Measurements from ENCODE around the gene PES1. TPM values are rescaled to one million over a fixed set of nuclear protein-coding genes. Genes with fewer than 3 reads are reported as not detected.
"Not testable (repeated sequence)": the region's sequence is repeated elsewhere in the genome, so short reads cannot be mapped to it uniquely, and the experiment has no call there.

PES1 gene
- total RNA-seq, 1 experiment from 2014 or later, result 178 TPM

DNA sequence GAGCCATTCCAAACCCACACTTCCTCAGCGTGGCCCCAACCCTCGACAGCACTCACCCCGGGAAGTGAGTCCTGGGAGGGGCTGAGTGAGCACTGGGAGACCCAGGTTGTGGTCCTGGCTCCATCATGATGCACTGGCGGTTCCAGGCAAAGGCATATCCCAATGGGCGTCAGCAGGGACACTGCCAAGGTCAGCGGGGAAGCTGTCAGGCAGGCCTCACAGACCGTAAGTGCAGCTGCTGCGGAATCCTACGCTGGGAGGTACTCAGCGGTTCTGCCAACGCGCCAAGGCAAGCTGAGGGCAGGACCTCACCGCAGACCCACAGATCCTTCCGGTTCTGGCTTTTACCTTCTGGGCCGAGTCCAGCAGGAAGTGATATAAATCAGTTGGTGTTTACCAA is 15.9 kb downstream of the PES1 start:
- DNase-seq (ENCODE audit: low read depth), result no peak

DNA sequence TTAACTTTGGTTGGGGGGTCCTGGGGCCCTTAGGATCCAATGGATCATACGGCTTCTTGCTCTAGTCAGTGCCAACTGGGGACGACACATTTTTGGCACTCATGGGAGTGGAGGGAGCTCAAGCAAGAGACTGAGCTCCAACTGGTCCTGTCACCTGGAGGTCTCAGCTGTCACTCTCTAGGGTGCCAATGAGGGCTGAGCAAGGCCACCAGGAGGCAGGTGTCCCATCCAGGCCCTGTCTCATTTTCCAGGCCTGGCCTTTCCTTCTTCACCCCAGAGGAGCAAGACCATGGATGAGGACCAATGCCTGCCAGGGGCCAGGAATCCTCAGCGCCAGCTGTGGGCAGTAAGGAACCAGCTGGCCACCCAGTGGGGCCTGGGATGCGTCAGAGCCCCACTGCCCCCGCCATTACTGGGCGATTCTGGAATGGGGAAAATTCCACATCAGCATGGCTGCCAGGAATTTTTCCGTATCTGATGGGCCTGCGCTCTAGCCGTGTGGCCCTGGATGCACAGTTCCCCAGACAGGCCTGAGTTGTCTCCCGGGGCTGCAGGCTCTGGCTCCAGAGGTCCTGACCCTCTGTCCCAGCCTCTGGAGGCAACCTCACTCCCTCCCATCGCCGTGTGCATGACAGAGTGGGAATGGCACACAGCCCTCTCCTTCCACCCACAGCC is 16.6 kb downstream of the PES1 start:
- DNase-seq (ENCODE audit: low read depth), result no peak

DNA sequence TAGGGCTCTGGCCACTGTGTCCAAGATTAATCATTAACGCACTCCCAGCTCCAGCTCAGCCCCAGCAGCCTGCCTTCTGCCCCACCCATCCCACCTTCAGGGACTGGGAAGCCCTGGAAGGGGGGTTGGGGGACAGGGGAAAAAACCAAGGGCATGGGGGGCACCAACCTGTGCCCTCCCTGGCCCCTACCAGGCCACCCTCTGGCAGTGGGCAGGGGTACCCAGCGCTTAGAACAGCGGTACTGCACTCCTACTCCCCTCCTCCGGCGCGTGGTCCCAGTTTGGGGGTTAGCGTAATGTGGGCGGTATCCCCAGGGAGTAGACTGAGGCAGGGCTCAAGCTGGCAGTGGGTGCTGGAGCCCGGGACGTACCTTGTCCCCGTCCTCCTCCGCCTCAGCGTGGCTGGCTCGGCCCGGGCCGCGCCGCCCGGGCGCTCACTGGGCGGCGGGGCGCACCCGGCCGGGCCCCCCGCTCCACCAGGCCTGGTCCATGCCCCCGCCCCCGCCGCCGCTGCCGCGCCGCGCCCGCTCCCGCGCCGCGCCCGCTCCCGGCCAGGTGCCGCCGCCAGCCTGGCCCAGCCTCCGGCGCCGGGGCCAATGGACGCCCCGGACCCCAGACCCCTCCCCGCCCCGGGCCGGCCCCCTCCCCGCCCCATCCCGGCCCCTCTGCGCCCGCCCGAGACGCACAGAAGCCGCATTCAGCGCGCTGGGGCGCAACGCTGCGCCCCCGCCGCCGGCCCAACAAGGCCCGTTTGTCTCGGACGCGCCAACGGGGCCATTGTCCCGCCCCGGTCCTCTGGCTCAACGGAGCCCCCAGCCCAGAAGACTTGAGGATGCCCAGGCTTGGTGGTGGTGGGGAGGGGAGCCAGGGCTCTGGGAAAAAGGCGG is 17.4 kb downstream of the PES1 start, which contains the start of gene GAL3ST1:
TSS of gene GAL3ST1 (minus strand) at position 571 of the 887 bp plus-strand sequence. CDS start 17,273 bp downstream, outside the sequence.
- no peak for DNase-seq (ENCODE audit: low read depth)

DNA sequence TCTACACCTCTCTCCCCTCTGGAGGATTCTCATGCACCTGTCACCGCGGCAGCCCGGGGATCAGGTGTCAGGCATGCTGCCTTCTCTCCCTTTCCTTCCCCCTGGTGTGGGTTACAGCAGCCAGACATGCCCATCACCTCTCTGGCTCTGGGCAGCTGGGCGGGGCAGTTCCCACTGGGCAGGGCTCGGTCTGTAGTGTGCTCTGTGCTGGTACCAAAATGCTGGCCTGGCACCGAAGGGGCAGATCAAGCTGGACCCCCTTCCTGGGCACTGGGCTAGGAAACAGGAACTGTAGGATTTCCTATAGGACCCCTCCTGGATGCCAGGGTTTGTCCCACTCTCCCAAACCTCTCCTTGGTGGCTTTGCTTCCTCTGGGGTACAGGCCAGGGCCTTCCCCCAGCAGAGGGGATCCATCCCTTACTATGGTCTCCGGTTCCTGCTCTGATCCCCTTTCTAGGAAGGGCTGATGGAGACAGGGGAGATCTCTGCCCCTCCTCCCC is 18.1 kb downstream of the PES1 start:
- DNase-seq (ENCODE audit: low read depth), result no peak

DNA sequence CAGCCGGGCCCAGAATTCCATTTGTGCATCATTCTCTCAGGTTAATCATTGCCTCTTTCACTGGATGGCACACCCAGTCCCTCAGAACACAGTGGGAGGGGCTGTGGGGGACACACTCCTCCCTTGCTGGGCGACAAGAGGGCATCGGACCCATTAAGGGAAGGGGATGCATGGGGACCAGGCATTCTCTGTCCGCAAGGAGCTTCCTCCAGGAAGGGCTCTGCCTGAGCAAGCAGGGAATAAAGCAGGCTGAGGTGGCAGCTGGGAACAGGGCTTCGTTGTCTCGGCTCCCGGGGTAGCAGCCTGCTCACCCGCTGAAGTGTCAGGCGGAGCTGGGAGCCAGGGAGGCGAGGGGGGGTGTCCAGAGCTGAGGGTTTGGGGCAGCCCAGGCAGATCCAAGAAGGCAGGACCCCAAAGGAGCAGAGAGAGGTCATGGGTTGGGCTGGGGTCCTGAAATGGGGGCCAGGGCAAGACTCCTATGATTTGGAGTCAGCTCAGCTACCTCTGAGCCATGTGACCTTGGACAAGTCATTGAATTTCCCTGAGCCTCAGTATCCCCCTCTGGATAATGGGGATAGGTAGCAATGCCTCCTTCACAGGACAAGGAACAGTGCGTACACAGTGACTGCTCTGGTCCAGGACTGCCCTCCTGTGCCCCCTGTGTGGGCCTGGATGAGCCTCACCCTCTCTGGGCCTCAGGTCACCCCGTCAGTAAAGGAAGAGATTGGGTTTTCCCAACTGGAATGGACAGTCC is 18.7 kb downstream of the PES1 start:
- no peak for DNase-seq (ENCODE audit: low read depth)

DNA sequence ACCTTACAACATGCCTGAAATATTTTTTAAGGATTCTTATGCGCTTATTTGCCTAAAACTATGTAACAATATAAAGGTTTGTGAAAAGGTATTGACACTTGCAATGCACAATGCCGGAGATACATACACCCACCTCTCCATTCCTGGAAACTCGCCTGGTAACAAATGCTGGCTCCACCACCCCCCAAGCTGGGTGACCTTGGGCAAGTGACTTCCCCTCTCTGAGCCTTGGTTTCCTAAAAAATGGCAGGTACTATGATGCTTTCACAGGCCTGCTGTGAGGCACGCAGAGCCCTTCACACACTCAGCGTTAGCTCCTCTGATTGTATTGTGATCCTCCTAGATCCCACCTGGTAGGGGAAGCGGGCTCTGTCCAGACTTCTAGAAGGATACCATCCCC is 19.5 kb downstream of the PES1 start:
- DNase-seq (ENCODE audit: low read depth), result no peak

DNA sequence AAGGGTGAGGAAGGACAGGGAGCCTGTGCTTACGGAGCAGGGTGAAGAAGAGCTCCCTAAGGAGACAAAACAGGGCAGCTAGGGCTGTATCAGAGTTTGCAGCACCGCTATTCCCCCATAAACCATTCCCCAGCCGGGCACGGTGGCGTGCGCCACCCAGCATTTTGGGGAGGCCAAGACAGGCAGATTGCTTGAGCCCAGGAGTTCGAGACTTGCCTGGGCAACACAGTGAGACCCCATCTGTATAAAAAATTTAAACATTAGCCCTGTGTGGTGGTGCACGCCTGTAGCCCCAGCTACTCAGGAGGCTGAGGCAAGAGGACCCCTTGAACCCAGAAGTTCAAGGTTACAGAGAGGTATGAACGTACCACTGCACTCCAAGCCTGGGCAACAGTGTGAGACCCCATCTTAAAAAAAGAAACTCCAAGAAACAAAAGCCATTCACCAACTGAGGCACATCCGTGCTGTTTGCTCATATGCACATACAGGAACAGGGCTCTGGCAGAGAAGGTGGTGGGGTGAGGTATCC is 22.0 kb downstream of the PES1 start:
- no peak for DNase-seq (ENCODE audit: low read depth)

DNA sequence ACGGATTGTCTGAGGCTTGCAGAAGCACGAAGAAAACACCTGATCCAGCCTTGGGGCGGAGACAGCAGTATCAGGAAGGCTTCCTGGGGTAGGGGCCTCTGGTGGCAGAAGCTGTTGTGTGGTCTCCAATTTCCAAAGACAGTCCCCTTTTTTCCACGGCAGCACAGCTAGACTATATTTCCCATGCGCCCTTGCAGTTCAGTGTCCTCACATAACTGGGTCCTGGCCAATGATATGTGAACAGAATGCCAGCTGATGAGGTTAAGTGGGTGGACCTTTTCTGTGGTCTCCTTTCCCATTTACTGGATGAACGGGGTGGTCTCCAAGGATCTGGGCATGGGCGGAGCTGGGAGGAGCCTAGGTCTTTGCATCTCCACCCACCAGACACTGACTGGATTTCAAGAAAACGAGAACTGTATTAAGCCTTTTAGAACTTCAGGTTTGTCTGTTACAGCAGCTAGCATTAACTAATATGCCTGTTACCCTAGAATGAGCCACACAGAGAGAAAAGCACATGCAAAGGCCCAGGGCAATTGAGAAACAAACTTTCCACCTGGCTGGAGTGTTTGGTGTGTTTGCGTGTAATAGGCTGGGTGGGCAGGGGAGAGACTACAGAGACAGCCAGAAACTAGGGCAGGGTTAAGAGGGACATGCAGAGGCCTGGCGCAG is 23.4 kb downstream of the PES1 start:
- DNase-seq (ENCODE audit: low read depth), result no peak

DNA sequence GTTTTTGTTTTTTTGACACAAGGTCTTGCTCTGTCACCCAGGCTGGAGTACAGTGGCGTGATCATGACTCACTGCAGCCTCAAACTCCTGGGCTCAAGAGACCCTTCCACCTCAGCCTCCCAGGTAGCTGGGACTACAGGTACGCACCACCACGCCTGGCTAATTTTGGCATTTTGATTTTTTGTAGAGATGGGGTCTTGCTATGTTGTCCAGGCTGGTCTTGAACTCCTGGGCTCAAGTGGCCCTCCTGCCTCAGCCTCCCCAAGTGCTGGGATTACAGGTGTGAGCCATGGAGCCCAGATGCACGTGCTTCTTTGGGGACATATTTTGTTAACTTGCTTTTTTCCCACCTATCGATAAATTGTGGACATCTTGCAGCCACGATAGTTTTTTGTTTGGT is 24.4 kb downstream of the PES1 start:
- DNase-seq (ENCODE audit: low read depth), result not testable (repeated sequence)

DNA sequence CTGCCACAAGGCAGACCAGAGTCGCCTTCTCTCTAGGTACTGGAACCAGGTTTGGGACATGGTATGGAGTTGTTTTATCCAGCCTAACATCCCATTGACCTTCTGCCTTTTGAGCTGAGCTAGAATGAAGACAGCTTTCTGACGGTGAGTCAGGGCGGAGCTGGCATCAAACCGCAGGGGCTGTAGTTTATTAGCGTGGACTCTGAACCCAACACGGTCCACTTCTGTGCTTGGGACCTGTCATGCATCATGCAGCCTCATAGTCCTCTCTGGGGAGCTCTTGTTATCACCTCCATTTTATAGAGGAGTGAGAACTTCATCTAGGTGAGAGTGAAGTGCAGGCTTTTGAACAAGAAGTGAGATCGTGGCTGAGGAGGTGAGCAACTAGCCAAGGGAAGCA is 25.6 kb downstream of the PES1 start:
- no peak for DNase-seq (ENCODE audit: low read depth)

DNA sequence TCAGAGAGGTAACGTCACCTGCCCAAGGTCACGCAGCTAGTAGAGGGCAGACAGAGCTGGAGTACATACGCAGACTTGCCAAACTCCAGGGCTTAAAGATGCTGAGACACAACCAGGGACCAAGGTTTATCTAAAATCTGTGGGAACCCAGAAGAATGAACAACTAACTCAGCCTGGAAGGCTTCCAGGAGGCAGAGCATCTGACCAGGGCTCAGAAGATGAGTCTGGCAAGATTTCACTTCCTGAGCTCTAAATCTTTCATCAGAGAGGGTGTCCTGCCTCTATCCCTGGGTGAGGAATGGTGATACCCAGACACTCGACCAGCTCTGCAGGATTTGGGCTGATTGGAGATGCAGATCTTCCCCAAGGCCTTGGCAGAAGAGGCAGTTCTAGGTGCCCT is 26.4 kb downstream of the PES1 start:
- no peak for DNase-seq (ENCODE audit: low read depth)

DNA sequence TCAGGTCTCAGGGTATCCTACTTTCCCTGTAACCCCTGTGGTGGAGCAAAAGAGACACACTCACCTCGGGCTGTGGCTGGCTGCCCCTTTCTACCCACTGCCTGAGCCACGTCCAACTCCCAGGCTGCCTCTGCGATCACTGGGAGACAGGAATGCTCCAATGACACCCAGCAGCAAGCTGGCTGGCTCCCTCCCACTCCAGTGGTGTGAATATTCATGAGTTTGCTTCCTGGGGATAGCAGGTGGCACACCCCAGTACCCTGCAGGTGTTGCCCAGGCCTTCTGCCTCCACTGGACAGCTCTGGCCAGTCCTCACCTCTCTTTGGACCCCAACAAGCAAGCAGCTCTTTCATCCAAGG is 27.0 kb downstream of the PES1 start:
- DNase-seq (ENCODE audit: low read depth), result no peak

DNA sequence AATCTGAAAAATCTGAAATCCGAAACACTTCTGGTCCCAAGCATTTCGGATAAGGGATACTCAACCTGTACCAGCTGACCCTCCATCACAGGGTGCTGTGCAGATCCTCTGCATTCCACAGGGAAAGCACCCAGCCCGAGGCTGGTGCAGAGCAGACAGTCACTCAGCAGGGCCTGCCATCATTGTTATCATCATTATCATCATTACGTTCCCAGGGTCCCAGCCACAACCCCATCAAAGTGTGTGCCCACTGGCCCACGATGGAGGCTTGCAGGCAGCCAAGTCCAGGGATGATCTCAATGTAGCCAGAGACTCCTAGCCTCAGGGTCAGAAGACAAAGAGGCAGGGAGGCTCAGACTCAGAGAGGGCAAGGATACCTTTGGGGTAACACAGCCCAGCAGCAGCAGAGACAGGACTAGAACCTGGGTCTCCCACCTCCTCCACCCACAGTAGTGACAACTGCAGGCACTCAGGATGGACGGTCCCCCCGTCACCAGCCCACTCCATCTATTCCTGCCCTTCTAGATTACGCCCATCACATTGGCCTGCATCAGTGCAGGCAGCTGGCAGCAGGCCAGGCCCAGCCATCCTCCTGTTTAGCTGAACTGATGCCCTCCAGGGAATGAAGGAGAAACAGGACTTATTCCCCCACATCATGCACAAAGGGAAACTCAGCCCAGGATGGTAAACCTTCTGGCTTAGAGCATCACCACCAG is 27.5 kb downstream of the PES1 start:
- no peak for DNase-seq (ENCODE audit: low read depth)

DNA sequence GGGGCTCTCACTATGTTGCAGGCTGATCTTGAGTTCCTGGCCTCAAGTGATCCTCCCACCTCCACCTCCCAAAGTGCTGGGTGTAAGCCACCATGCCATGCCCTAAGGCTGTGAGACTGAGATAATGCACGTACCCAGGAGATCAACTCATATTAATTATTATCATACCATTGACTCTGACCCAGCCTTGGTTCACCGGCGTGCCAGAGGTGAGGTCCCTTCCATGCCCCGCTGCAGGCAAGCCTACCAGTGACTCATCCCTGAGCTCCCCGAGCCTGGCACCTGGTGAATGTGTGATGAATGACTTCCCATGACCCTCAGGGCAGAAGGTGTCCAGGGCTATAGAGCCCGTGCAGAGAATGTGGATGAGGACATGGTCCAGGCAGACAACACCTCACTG is 29.3 kb downstream of the PES1 start:
- DNase-seq (ENCODE audit: low read depth), result no peak

DNA sequence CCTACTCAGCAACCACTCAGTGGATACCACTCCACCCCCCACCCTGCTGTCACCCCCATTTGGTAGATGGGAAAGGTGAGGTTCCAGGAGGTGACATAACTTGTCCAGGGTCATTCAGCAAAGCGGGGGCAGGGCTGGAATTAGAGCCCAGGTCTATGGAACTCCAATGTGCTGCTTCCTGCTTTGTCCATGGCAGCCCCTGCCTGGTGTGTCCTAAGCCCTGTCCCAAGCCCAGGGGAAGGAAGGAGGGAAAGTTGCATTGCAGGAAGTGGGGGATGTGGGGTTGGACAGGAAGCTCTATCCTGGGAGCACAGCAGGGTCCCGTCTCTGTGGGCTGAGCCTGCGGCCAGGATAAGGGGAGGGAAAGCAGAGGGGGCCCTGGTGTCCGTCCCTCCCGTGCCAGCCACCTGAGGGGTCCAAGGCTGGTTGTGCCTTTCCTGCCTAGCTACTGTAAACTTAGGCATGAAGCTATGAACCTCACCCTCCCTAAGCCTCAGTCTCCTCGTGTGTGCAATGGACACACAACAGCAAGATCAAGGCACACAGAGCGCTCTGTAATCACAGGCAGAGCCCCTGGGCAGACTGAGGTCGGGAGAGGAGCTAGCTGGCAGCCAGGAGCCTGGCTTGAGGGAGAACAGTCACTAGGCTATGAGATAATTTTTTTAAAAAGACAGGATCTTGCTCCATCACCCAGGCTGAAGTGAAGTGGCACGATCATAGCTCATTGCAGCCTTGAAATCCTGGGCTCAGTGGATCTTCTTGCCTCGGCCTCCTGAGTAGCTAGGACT is 30.1 kb downstream of the PES1 start:
- DNase-seq (ENCODE audit: low read depth), result peak; percentile 40

DNA sequence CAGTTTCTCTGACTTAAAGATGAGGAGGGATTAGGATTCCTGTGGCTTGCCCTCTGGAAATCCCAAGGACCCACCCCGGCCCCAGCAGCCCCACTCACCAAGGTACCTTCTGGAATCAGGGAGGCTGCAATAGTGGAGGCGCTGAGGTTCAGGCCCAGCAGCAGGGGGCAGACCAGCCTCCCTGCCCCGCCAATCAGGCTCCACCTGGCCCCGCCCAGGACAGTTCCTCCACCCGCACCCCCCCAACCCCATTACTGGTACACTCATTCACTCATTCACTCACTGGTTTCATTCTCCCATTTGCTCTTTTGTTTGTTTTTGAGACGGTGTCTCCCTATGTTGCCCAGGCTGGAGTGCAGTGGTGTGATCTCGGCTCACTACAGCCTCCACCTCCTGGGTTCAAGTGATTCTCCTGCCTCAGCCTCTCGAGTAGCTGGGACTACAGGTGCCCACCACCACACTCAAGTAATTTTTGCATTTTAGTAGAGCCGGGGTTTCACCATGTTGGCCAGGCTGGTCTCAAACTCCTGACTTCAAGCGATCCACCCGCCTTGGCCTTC is 31.0 kb downstream of the PES1 start:
- not testable (repeated sequence) for DNase-seq (ENCODE audit: low read depth)

DNA sequence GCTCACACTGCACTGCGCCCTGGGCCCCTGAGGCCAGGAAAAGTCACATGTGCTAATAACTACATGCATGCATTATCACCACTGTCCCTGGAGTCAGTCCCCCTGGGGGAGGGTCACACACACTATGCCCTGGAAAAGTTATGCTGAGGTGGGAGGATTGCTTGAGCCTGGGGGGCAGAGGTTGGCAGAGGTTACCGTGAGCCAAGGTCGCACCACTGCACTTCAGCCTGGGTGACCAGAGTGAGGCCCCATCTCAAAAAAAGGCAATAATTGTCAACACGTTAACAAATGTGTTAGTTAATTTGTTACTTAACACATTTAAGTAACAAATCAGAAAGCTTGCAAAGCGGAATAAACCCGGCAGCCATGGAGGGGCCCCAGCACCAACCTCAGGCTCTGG is 31.8 kb downstream of the PES1 start:
- DNase-seq (ENCODE audit: low read depth), result no peak

DNA sequence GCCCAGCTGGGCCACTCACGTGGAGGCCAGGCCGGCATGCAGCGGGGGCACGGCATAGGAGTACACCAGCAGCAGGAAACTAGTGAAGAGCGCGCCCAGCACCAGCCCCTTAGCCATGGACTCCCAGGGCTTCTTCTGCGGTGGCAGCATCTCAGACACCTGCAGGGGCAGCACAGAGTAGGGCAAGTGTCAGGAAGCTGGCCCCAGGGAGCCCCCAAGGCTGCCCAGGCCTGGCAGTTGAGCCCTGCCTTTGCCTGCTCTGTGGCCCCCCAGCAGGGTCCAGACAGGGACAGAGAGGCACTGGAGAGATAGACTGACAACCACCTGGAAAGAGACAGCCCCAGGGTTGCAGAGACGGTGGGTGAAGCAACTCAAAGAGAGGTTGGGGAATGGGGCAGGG is 34.5 kb downstream of the PES1 start:
- no peak for DNase-seq (ENCODE audit: low read depth)

DNA sequence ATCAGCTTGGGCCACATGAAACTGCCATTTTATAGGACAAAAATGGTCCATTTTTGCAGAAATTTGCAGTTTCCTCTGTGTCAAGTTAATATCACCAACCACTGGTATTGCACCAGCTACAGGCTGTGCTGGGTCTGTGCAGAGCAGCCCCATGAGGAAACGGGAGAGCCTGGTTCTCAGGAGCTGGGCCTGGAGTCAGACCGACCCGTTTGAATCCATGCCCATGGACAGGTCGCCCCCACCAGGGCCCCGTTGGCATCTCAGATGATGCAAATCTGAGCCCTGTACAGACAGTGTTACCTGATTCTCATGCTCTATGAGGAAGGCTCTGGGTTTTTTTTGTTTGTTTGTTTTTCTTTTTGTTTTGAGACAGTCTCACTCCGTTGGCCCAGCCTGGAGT is 35.3 kb downstream of the PES1 start:
- DNase-seq (ENCODE audit: low read depth), result no peak
